ENCODE results near the gene RAB15. TPM values are rescaled to one million over a fixed set of nuclear protein-coding genes. Genes with fewer than 3 reads are reported as not detected.

RAB15 gene
- polyA plus RNA-seq, 3 donors = 0.09 to 0.14 (median 0.09) TPM

GRCh38 chr14:65012353-65012752, 40.2 kb upstream of the RAB15 start:
- H3K36me3 ChIP-seq (replicated peaks in 1 of 2; ENCODE audit: control insufficient read depth in 1 of 2, insufficient read depth in 2 of 2, low read length in 2 of 2) = peaks cover 47 to 98% of the 10 kb centered on the region in 2 donors
- H3K79me2 ChIP-seq (ENCODE audit: insufficient read depth, low read length) = peaks cover 5% of the 10 kb centered on the region
- H3K9me3 Mint-ChIP-seq = no peaks in the 10 kb centered on the region
- H3K4me2 ChIP-seq (replicated peaks; ENCODE audit: extremely low read depth, low read length, poor library complexity, severe bottlenecking) = no peak overlapping the region
- H2AFZ ChIP-seq (ENCODE audit: insufficient read depth, low read depth, low read length, poor library complexity, severe bottlenecking) = no peak overlapping the region
- peak overlapping the region in 2 of 7 donors; percentile 22 to 37 for H3K27ac Mint-ChIP-seq
- H3K27ac ChIP-seq (ENCODE audit: low read depth in 1 of 2, low read length in 2 of 2) = peak overlapping the region in 1 of 2 donors; percentile 52
- WGBS (ENCODE audit: insufficient coverage) = 100% methylated on average over 1 of the region's 4 CpGs
- TF ChIP-seq CTCF (IDR thresholded peaks at IDR 0.05) = no peak
- H3K27me3 Mint-ChIP-seq (ENCODE audit: low read depth in 3 of 3) = peaks cover 0 to 1% (median 0%) of the 10 kb centered on the region in 3 donors
- H3K27me3 ChIP-seq (ENCODE audit: control insufficient read depth in 2 of 2, insufficient read depth in 2 of 2, low read length in 2 of 2) = no peaks in the 10 kb centered on the region
- peaks cover 12 to 14% of the 10 kb centered on the region in 2 donors for H3K4me1 ChIP-seq (ENCODE audit: control insufficient read depth in 1 of 2, insufficient read depth in 2 of 2, low read length in 2 of 2)
- H3K36me3 Mint-ChIP-seq = peaks cover 76 to 90% of the 10 kb centered on the region in 2 donors
- no peak overlapping the region for H3K4me3 ChIP-seq (replicated peaks in 1 of 3; ENCODE audit: low read depth in 2 of 3, low read length in 3 of 3)
- no peaks in the 10 kb centered on the region for H4K20me1 ChIP-seq (ENCODE audit: insufficient read depth, low read length)
- intact Hi-C loops (cut with micrococcal nuclease) = no loop called here
- H3K4me1 Mint-ChIP-seq = peaks cover 12% of the 10 kb centered on the region
- DNase-seq = no peak
- H3K9me3 ChIP-seq (replicated peaks in 1 of 2; ENCODE audit: control insufficient read depth in 1 of 2, insufficient read depth in 1 of 2, low read length in 2 of 2) = no peaks in the 10 kb centered on the region
- no peak overlapping the region for H3K9ac ChIP-seq (ENCODE audit: insufficient read depth, low read length, poor library complexity, severe bottlenecking)
- H3K4me3 Mint-ChIP-seq = no peak overlapping the region

- intact Hi-C loops (cut with micrococcal nuclease) = no loop called here
- Mint-ChIP-seq H3K27me3 (ENCODE audit: low read depth in 3 of 3) (peaks cover 0 to 1% (median 0%) of the 10 kb centered on the region in 3 donors), H3K27ac (peak overlapping the region in 2 of 7 donors; percentile 20 to 23), H3K4me3 (no peak overlapping the region), H3K36me3 (peaks cover 74 to 87% of the 10 kb centered on the region in 2 donors), H3K9me3 (no peaks in the 10 kb centered on the region), H3K4me1 (peaks cover 12% of the 10 kb centered on the region)
- Histone ChIP-seq H3K9me3 (replicated peaks in 1 of 2; ENCODE audit: control insufficient read depth in 1 of 2, insufficient read depth in 1 of 2, low read length in 2 of 2) (no peaks in the 10 kb centered on the region), H3K4me2 (replicated peaks; ENCODE audit: extremely low read depth, low read length, poor library complexity, severe bottlenecking) (no peak overlapping the region), H2AFZ (ENCODE audit: insufficient read depth, low read depth, low read length, poor library complexity, severe bottlenecking) (no peak overlapping the region), H3K9ac (ENCODE audit: insufficient read depth, low read length, poor library complexity, severe bottlenecking) (no peak overlapping the region), H3K4me1 (ENCODE audit: control insufficient read depth in 1 of 2, insufficient read depth in 2 of 2, low read length in 2 of 2) (peaks cover 12 to 14% of the 10 kb centered on the region in 2 donors), H4K20me1 (ENCODE audit: insufficient read depth, low read length) (no peaks in the 10 kb centered on the region), H3K79me2 (ENCODE audit: insufficient read depth, low read length) (peaks cover 5% of the 10 kb centered on the region), H3K27ac (ENCODE audit: low read depth in 1 of 2, low read length in 2 of 2) (no peak overlapping the region), H3K27me3 (ENCODE audit: control insufficient read depth in 2 of 2, insufficient read depth in 2 of 2, low read length in 2 of 2) (no peaks in the 10 kb centered on the region), H3K36me3 (replicated peaks in 1 of 2; ENCODE audit: control insufficient read depth in 1 of 2, insufficient read depth in 2 of 2, low read length in 2 of 2) (peaks cover 40 to 96% of the 10 kb centered on the region in 2 donors), H3K4me3 (replicated peaks in 1 of 3; ENCODE audit: low read depth in 2 of 3, low read length in 3 of 3) (no peak overlapping the region)
- DNase-seq = no peak
- no peak for TF ChIP-seq CTCF (IDR thresholded peaks at IDR 0.05)
- WGBS (ENCODE audit: insufficient coverage) = 100% methylated on average over 8 of the region's 10 CpGs
Measured at GRCh38 chr14:65011538-65011937, 39.4 kb upstream of the RAB15 start.
